Lower leg skin (tissue), 4 donors: ENCODE results near the gene MAD1L1. TPM values are rescaled to one million over a fixed set of nuclear protein-coding genes. Genes with fewer than 3 reads are reported as not detected.

ENCODE experiments used
- DNase-seq, 2 donors: peaks; one replicate each; pipeline ENCODE4 v3.0.0-alpha.2; 2019; ENCODE audit warnings: low spot score in 2 of 2
- H3K4me3 ChIP-seq: fragments of 200-600 bp; sonication (generic); 2 replicates; pipeline ENCODE4 v1.5.1; 2017; ENCODE audit warnings: mild to moderate bottlenecking, low read depth; ENCODE audit not compliant: poor library complexity, severe bottlenecking
- POLR2A ChIP-seq, 2 donors: fragments of 450-650 bp; IDR thresholded peaks; one replicate each; pipeline ENCODE4 v1.6.1; 2016 to 2017; ENCODE audit warnings: antibody characterized with exemption in 2 of 2, mild to moderate bottlenecking in 1 of 2, moderate library complexity in 1 of 2
- WGBS, 2 donors: methylation state at CpG; one replicate each; pipeline ENCODE4 v1.1.5; 2018; 5-methylcytosine and 5-hydroxymethylcytosine counted together
- intact Hi-C: fragments of 100-400 bp; cut with DNase I; formaldehyde crosslinking; loops from one replicate; pipeline ENCODE4 v1.15.0; 2023; ENCODE audit warnings: low total_unique reads
- total RNA-seq, 4 donors: library from RNA; depleted of rRNA; stranded (reverse); fragments of >200 nt; gene quantifications; one replicate each; pipeline ENCODE4 v1.1.0, GENCODE V29; 2016
- TF ChIP-seq, protein P1 (sequence below), 3 donors: fragments of 450-650 bp; IDR thresholded peaks; one replicate each; pipeline ENCODE4 v1.5.1; 2016; ENCODE audit warnings: antibody characterized with exemption in 3 of 3, mild to moderate bottlenecking in 3 of 3, moderate library complexity in 2 of 3

Gene MAD1L1
- total RNA-seq, 4 donors from 2014 or later = 37.7 to 77.8 (median 59.4) TPM

DNA sequence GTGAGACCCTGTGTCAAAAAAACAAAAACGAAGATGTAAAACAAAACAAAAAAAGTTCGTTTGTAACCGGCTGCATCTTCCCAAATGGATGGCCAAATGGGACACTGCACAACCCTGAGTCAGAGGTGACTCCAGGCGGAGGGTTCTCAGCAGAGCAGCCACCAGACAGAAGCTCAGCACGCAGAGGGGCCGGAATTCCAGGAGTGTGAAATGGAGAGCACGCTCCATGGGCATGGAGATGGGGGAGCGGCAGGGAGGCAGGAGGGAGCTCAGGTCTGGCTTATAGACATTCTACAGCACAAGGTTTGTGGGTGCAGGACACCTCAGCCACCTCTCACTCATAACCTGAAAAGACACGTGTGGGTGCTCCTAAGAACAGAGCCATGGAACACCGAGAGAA, 227.0 kb downstream of the MAD1L1 start:
- intact Hi-C loops = loop anchor here (1.0 kb wide), 1 partner anchor 46 kb away; no protein-coding TSS in a partner anchor
- DNase-seq = peak in 1 of 2 donors; percentile 69
- WGBS, 2 donors = 92 to 97% methylated on average over 10 of the region's 10 CpGs
- no peak for TF ChIP-seq POLR2A (IDR thresholded peaks at IDR 0.05)
- TF ChIP-seq, protein P1, sequence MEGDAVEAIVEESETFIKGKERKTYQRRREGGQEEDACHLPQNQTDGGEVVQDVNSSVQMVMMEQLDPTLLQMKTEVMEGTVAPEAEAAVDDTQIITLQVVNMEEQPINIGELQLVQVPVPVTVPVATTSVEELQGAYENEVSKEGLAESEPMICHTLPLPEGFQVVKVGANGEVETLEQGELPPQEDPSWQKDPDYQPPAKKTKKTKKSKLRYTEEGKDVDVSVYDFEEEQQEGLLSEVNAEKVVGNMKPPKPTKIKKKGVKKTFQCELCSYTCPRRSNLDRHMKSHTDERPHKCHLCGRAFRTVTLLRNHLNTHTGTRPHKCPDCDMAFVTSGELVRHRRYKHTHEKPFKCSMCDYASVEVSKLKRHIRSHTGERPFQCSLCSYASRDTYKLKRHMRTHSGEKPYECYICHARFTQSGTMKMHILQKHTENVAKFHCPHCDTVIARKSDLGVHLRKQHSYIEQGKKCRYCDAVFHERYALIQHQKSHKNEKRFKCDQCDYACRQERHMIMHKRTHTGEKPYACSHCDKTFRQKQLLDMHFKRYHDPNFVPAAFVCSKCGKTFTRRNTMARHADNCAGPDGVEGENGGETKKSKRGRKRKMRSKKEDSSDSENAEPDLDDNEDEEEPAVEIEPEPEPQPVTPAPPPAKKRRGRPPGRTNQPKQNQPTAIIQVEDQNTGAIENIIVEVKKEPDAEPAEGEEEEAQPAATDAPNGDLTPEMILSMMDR (IDR thresholded peaks at IDR 0.05) = no peak
- H3K4me3 ChIP-seq = no peak overlapping the region

DNA sequence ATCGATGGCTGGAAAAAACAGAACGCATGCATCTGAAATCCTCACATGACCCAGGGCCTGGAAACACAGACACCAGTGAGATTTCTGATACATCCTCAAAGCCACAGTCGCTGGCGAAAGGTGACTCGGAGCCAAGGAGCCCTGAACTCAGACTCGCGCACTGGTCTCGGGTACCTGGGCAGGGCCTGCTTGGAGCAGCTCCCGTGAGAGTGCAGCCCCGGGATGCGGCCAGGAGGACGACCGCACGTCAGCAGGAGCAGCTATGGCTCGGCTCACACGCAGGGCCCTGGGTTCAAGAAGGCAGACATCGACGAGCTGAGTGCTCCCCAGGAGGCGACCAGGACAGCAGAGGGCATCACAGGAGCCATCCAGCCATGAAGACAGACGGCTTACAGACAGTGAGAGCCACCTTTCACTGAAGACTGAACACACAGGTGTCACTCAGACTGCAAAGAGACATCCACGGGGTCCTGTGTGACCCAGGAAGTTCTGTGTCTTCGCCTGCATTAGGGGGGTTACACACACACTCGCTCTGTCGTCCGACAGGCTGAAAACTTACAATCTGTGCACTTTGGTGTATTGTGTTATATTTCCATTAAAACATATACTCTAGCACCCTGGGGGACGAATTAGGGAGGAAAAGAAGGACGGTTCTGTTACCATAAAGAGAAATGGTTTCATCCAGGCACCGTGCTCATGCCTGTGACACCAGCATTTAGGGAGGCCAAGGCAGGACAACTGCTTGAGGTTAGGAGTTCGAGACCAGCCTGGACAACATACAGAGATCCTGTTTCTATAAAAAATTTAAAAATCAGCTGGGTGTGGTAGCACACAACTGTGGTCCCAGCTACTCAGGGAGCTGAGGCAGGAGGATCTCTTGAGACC, 227.7 kb downstream of the MAD1L1 start:
- peak in 1 of 2 donors; percentile 74 for DNase-seq
- intact Hi-C loops = no loop called here
- H3K4me3 ChIP-seq = no peak overlapping the region
- TF ChIP-seq POLR2A (IDR thresholded peaks at IDR 0.05) = no peak
- TF ChIP-seq, protein P1 (IDR thresholded peaks at IDR 0.05) = no peak
- WGBS, 2 donors = 91 to 94% methylated on average over 29 of the region's 29 CpGs

DNA sequence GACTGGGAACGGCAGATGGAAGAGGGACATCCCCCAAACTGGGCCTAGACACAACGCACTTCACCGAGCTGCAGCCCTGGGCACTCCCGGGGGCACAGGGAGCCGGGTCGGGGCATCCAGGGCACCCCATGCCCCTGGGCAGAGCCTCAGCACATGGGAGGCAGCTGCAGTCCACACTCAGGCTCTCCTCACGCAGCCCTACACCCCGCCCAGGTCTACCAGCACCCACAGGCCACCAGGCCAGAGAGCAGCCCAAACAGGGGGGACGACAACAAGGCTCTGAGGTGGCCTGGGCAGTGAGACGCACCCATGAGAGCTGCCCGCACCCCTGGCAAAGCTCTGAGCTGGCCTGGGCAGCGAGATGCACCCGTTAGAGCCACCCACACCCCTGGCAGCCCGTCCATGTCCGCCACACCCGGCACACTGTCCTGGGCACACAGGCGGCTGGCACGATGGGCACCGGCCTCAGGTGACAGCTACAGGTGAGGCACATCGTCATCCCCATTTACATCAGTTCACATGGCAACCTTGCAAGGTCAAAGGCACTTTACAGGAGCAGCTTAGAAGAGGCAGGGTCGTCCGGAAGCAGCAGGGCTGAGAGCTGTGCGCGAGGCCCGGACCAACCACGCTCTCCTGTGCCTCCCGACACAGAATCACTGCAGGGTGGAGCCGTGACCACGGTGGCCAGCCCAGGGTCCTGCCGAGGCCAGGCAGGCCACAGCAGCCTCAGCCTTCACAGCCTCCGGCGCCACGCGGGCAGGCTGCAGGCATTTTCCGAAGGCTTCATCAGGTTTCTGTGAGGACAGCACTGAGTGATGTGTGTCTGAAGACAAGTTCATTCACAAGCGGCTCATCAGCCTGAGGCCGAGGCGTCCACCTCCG, 228.6 kb downstream of the MAD1L1 start:
- TF ChIP-seq POLR2A (IDR thresholded peaks at IDR 0.05) = no peak
- TF ChIP-seq, protein P1 (IDR thresholded peaks at IDR 0.05) = no peak
- intact Hi-C loops = no loop called here
- DNase-seq = peak in 1 of 2 donors; percentile 80
- no peak overlapping the region for H3K4me3 ChIP-seq
- WGBS, 2 donors = 90 to 91% methylated on average over 35 to 37 of the region's 39 CpGs

DNA sequence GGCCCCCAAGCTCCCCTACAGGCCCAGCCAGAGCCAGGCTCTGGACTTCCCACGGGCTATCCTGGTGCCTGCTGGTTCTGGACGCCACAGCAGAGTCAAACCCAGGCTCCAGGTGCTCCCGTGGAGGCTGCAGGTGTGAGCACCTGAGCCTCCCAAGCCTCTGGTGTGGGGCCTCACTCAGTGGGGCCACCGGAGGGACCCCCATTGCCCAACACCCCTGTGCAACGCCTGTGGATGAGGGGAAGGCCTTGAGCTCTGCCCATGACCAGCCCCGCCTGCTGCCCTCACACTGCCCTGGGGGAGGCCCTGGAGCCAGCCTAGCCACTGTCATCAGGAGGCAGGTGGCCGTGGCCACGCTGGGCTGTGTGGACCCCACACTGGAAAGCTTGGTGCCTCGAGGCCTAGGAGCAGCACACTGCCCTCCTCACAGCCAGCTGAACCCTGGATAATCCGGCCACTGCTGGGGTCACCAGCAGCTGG, 229.3 kb downstream of the MAD1L1 start:
- no peak overlapping the region for H3K4me3 ChIP-seq
- peak in 1 of 2 donors; percentile 72 for DNase-seq
- 90 to 91% methylated on average over 8 to 9 of the region's 10 CpGs for WGBS, 2 donors
- TF ChIP-seq, protein P1 (IDR thresholded peaks at IDR 0.05) = no peak
- TF ChIP-seq POLR2A (IDR thresholded peaks at IDR 0.05) = no peak
- intact Hi-C loops = no loop called here

DNA sequence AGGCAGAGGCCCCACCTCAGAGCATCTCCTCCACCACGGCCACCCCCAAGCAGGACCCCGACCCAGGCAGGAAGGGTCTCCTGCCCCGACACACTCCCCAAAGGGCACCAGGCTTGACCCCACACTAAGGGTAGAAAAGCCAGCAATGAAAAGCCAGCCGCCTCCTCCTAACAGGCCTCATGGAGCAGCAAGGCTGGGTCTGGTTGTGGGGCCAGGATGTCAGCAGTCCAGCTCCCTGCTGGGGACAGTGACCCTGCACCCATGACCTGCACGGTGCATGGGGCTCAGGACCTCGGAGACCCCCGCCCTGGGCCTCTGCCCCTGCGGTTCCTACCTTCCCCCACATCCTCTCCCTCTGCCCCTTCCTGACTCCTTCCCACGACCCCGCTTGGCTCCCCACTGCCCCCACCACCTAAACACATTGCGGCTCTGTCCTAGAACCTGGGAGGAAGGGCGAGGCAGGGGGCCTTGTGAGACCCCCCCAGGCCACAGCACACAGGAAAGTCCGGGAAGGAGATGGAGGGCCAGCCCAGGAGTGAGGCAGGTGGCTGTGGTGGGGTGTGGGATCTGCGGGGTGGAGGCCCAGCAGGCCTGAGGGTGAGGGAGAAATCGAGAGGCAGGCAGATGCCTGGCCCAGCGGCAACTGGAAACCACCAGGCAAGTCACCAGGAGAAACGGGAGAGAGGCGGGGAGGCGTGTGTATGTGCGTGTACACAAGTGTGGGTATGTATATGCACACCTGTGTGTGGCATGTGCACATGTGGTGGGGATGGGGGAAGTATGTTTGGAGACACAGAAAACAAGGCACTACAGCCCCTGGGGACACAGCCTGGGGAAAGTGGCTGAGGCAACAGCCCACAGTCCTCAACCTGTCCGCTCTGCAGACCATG, 229.9 kb downstream of the MAD1L1 start:
- 83 to 87% methylated on average over 21 of the region's 21 CpGs for WGBS, 2 donors
- TF ChIP-seq POLR2A (IDR thresholded peaks at IDR 0.05) = no peak
- TF ChIP-seq, protein P1 (IDR thresholded peaks at IDR 0.05) = no peak
- intact Hi-C loops = no loop called here
- no peak overlapping the region for H3K4me3 ChIP-seq
- DNase-seq = peak in 1 of 2 donors; percentile 76
